Measurements from ENCODE around the gene C17orf78.

DNA sequence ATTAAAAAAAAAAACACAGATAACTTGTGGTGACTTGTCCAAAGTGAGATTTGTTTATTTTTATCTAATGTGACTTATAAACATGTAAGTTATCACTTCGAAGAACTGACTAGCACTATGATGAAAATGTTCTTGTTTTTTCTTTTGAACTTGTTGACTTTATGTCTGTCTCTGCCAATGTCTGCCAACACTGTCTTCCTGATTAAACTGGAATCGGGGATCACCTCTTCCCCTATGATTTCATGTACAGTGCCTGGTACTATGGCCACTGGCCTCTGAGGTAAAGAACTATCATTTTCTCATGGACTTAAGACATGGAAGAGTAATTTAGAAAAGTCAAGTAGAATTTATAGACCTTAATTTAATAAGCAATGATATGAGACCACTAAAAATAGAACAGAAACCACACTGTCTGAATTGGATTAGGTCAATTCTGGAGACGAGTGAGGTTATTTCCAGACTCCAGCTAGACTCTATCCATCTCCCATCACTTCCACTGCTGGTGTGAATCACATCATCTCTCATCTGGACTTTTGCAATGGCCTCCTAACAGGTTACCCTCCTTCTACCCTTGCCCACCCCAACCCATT, 8.9 kb downstream of the C17orf78 start:
- TF ChIP-seq, protein P1, sequence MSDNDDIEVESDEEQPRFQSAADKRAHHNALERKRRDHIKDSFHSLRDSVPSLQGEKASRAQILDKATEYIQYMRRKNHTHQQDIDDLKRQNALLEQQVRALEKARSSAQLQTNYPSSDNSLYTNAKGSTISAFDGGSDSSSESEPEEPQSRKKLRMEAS (IDR thresholded peaks at IDR 0.05; ENCODE audit: low read depth, low read length): no peak
- TF ChIP-seq, protein P2, sequence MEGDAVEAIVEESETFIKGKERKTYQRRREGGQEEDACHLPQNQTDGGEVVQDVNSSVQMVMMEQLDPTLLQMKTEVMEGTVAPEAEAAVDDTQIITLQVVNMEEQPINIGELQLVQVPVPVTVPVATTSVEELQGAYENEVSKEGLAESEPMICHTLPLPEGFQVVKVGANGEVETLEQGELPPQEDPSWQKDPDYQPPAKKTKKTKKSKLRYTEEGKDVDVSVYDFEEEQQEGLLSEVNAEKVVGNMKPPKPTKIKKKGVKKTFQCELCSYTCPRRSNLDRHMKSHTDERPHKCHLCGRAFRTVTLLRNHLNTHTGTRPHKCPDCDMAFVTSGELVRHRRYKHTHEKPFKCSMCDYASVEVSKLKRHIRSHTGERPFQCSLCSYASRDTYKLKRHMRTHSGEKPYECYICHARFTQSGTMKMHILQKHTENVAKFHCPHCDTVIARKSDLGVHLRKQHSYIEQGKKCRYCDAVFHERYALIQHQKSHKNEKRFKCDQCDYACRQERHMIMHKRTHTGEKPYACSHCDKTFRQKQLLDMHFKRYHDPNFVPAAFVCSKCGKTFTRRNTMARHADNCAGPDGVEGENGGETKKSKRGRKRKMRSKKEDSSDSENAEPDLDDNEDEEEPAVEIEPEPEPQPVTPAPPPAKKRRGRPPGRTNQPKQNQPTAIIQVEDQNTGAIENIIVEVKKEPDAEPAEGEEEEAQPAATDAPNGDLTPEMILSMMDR (IDR thresholded peaks at IDR 0.05; ENCODE audit: low read depth, low read length): no peak
